Inferior parietal cortex (tissue), 1 donor: ENCODE data around the gene ZNF654.
"Not testable (repeated sequence)": the region's sequence is repeated elsewhere in the genome, so short reads cannot be mapped to it uniquely, and the experiment has no call there.

Experiments used
- DNase-seq: peaks from one replicate; pipeline ENCODE4 v3.0.0-alpha.2; 2016; ENCODE audit errors: extremely low spot score

Gene ZNF654

DNA sequence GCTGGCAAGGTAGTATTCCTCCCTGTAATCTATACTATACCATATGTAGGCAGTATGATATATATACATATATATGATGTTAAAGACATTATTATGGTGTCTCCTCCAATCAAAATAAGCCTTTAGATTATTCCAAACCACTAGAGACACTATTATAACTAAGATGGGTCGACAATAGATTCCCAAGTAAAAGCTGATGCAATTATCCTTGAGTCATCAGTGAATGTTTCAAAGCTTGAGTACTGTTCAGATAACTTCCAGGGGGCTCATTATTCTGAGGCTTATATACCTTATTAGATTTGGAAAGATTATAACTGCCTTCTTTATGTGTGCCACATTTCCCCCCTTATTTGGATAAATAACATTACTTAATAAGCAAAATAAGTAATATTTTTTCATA is 78.8 kb downstream of the ZNF654 start:
- DNase-seq, result no peak

DNA sequence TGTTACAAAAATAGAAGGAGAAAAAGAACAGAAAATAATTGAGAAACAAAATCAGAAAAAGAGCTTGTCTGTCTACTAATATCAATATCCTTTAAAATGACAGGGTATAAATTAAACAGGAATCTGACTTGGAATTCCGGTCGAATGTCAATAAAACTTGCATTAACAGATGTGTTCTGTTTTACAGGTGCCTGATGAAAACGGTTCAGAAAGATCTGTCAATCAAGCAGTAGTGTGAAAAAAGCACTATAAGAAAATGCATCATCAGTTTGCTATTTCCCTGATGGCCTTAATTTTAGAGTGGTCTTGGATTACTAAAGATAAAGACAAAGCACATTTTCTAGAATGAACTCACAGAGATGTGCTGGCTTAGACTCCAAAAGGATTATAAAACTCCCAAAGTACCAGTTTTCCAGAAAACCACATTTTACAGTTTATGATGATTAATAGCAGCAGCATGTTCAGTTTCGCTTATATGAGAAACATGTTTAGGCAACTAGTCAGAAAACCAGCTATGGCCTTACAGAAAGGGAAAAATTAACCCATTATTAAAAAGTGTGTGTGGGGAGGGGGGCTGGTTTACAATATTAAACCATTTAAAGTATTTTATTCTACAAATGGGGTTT is 82.5 kb downstream of the ZNF654 start:
- DNase-seq, result no peak

DNA sequence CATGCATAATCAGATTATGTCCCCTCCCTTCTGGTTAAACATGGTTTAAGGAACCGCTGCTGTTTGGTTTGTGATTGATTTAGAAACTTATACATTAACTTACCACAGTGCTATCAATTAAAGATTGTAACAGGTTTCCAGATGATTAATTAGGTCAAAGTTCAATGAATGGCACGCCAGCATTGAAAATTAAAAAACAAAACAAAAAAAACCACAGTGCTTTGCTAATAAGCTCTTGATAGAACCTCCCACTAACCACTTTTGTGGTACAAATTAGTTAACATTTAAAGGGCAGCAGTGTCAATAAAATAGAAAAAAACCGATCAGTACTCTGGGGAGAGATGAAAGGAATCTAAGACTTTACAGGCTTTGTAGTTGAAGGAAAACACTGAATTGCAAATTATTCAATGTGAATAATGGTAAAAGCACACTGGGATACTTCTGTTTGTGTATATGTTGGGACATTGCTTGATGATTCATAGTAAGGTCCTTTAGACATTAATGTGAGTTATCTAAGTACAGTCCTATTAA is 83.1 kb downstream of the ZNF654 start:
- no peak for DNase-seq

DNA sequence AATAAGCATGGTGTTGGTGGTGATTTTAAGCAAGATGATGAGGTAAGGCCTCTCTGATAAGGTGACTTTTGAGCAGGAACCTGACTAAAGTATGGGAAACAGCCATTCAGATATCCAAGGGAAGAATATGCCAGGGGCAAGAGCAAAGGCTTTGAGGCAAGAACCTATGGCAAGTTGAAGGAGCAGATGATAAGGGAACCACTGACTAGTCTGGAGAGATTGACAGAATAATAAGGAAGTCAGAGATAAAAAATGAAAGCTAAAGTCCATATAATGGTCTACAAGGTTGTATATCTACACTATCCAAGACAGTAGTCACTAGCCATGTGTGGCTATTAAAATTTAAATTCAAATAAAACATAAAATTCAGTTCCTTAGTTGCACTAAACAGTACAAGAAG is 88.2 kb downstream of the ZNF654 start:
- DNase-seq, result no peak

DNA sequence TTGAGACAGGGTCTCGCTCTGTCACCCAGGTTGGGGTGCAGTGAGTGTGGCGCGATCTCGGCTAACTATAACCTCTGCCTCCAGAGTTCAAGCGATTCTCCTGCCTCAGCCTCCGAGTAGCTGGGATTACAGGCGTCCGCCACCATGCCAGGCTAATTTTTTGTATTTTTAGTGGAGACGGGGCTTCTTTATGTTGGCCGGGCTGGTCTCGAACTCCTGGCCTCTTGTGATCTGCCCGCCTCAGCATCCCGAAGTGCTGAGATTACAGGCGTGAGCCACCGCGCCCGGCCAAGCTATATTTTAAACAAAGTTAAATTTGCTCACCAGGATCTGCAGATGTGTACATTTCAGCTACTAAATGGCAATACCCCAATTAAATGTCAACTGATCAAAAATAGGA is 89.6 kb downstream of the ZNF654 start:
- no peak for DNase-seq

DNA sequence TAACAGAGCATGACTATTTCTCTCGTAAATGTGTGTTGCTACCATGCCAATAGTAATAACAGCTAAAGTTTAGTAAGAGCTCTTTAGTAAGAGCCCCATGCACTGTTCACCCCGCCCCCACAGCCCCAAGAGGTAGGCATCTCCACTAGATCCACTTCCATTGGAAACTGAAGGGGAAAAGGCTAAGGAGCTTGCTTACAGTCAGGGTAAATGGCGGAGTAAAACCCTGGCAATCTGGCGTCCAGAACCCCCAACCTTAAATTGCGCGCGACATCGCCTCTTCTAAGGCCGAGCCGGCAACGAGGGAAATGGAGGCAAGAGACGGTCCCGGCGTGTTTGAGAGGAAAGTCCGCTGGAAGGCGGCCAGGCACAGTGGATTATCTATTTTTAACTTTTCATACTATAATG is 90.0 kb downstream of the ZNF654 start:
- DNase-seq, result no peak

DNA sequence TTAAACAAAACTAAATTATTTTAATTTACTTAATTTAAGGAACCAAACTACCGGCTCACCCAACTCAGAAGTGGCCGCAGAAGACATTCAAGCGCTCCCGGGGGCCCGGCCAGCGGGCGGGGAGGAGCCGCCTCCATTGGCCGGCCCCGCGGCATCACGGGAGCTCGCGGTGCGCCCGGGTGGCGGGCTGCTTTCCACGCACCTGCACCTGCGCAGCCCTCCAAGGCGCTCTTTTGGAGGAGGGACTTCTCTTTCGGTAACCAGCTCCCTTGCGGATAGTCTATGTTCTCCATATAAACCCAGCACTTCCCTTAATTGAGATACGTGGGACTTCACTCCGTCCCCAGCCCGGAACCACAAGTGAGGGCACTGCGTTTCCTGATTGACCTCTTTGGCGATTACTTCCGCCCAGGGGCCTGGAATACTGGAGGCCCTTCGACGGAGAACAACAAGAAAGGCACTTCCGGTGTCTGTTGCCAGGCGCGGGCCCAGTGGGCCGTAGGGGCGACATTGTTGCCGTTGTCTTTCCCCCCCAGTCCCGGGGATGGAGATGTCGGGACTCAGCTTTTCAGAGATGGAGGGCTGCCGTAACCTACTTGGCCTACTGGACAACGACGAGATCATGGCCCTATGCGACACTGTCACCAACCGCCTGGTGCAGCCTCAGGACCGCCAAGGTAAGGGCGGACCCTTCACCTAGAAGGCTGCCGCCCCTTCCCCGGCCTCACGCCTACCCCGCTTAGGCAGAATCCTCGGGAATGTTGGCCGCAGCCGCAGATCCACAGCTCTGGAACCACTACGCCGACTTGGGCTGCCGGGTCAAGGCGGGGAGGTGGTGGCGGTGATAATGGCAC is 90.7 kb downstream of the ZNF654 start, which contains the start of gene C3orf38:
Gene C3orf38 (plus strand): TSS at position 451 of the 854 bp plus-strand sequence. CDS start 94 bp downstream, at position 545.
- peak; percentile 96 for DNase-seq

DNA sequence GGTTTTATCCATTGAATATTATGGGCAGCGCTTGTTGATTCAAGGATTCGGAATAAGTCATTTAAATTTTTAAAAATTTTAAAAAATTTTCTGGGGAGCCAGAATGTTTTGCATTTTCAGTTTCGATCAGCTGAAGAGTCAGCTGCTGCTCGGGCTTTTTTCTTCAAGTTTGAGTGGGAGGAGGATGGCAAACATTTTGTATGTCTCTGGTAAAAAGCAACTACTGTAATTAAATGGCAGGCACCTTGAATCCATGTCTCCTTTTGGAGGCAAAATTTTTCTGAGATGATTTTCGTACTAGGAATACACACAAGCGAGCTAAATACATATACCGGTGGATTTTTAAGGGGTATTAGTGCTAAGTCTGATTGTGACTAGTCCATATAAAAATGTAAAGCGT is 91.3 kb downstream of the ZNF654 start:
- peak; percentile 45 for DNase-seq

DNA sequence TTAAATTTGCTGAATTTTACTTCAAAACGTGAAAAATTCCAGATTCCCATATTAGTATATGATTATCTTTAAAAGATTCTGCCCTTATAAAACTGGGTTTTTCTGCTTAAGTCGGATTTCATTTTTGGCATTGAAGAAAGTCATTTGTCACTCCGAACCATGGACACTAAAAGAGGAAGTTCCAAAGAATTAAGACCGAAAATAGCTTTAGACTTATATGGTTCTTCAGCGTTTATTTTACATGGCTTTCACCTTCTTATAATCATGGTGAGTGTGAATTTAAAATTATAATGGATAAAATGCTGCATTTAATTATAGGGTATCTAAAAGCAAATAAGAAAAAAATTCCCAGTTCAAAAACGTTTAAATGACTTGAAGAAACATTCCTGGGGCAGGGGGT is 91.8 kb downstream of the ZNF654 start:
- no peak for DNase-seq

DNA sequence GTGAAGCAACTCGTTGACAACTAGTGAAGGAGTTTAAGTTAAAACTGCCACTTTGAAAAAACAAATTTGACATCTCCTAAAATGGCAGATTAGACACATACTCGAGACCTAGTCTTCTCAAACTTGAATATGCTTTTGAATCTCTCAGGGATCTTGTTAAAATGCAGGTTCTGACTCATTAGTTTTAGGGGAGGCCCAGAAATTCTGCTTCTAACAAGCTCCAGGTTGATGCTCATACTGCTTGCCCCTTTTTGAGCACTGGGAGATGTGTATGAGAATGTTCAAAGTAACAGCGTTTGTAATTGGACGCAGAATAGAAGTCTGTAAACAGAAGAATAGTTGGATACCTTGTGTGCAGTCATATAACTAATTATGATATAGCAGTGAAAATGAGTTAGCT is 92.3 kb downstream of the ZNF654 start:
- no peak for DNase-seq

DNA sequence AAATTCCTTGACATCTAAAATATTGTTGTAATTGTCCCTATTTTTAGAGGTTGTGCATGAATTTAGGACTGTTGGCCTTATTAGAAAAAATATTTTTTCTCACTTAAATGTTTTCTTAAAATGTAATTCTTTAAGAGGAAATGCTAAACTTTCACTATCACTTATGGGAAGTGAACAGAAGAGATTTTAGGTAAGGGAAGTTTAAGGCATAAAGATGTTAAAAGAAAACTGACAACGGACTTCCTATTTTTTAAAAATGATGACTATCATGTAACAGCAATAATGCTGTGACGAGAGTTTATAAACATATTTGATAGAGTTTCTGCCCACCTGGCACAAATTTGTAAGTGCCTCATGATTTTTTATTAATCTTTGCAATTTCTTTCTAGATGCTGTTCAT is 93.8 kb downstream of the ZNF654 start:
- no peak for DNase-seq

DNA sequence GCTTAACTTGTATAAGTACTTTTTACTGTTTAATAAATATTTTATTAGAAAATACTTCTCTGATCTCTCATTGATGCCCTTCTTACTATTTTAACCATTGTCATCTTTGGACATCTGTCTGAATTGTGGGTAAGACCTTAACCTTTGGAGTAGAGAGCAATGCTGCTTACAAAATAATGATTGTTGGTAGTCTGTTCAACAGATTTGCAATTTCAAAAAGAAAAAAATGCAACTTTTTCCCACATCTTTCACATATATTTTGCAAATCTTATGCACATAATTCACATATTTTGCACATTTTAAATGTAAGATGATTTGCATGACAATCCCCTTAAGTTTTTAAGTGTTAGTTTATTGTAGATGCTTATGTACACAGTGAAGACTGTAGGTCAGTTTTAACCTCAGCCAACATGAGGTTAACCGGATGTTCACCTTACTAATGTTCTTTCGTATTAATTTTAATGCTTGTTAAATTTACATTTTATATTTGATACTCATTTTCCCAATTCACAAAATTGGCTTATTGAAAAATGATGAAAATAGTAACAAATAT is 107.4 kb downstream of the ZNF654 start:
- DNase-seq, result no peak

DNA sequence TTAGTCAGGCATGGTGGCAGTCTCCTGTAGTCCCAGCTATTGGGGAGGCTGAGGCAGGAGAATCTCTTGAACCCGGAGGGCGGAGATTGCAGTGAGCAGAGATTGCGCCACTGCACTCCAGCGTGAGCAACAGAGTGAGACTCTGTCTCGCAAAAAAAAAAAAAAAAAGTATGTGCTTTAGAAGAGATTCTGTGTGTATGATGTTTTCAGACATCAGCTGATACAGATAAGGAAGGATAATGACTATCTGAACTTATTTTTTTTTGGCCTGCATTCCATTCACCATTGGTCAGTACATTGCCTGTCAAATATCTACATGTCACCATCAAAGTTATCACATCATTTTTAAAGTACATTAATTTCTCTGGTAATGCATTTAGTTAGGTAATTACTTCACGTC is 108.1 kb downstream of the ZNF654 start:
- no peak for DNase-seq

DNA sequence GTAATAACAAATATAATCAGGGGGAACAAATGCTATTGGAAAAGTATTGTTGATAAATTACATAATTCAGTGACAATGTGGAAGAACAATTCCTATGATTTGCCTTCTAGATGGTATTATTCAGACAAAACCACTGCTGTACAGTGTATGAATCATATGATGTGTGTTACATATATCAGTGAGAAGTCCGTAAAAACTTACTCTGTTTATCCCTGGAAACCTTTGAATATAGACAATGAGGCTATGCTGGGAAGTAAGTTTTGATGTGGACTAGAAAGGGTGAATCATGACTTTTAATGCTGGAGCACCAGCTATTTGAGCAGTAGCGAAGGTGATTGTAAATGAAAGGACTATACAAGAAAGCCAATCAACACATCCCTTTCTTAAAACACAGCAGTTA is 108.6 kb downstream of the ZNF654 start:
- DNase-seq, result no peak

DNA sequence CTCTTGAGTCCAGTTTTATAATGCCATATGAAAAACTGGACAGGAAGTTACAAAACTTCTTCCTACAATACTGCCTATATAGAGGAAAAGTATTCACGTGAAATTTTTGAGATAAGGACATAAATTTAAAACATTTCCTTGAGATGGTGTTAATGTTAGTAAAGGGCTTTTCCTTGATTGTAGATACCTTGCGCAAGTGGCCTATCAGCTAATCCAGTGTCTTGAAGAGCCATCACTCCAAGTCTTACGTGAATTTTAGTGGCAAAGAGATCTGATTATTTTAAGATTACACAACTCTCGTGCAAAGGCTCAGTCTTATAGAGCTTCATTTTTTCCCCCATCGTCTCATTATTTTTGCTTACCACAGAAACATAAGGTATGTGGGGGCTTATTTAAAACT is 109.1 kb downstream of the ZNF654 start:
- DNase-seq, result no peak

DNA sequence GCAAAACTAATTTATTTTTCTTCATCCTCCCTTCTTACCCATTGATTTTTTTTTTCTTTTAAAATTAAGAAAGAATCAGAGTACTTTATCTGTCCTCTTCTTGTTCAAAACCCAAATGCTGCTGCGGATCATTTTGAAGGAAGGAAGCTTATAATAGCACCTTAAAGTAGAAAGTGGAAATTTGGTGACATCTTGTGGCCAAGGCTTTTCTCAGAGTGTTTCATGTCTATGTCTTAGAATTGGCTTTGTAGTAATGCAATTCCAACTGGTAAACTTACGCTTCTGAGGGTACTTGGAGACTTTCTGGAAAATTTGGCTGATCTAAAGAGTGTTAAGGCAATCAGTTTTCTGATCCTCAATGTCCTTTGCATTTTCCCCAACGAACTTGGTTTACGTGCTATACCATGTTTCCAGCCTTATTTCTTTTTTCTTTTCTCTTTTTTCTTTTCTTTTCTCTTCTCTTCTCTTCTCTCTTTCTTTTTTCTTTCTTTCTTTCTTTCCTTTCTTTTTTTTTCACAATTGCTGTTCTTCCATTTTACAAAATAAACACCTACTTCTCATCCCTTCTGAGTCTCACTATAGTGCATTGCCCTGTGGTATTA is 121.4 kb downstream of the ZNF654 start:
- no peak for DNase-seq

DNA sequence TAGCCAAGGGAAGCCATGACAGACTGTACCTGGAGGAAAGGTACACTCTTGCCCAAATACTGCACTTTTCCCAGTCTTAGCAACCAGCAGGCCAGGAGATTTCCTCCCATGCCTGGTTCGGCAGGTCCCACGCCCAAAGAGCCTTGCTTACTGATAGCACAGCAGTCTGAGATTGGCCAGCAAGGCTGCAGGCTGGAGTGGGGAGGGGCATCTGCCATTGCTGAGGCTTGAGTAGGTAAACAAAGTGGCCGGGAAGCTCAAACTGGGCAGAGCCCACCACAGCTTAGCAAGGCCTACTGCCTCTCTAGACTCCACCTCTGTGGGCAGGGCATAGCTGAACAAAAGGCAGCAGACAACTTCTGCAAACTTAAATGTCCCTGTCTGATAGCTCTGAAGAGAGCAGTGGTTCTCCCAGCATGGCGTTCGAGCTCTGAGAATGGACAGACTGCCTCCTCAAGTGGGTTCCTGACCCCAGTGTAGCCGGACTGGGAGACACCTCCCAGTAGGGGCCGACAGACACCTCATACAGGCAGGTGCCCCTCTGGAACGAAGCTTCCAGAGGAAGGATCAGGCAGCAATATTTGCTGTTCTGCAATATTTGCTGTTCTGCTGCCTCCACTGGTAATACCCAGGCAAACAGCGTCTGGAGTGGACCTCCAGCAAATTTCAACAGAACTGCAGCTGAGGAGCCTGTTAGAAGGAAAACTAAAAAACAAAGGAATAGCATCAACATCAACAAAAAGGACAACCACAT is 123.3 kb downstream of the ZNF654 start:
- not testable (repeated sequence) for DNase-seq

DNA sequence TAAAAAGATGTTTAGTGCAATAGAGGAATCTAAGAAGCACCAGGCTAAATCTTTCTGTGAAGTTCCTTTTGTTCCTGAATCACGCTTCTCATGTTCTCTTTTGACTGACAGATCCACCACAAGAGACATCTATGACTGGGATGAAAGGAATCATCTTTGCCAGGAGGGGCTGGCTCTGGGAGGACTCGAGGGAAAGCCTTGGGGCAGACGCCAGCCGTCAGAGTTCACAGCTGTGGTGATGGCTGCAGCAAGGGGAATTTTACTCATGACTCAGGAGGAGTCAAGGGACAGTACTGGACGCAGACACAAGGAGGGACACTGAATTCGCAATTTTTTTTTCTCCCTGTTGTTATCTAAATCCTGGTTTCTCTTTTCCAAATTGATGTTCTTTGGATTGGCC is 129.4 kb downstream of the ZNF654 start:
- DNase-seq, result peak; percentile 62

DNA sequence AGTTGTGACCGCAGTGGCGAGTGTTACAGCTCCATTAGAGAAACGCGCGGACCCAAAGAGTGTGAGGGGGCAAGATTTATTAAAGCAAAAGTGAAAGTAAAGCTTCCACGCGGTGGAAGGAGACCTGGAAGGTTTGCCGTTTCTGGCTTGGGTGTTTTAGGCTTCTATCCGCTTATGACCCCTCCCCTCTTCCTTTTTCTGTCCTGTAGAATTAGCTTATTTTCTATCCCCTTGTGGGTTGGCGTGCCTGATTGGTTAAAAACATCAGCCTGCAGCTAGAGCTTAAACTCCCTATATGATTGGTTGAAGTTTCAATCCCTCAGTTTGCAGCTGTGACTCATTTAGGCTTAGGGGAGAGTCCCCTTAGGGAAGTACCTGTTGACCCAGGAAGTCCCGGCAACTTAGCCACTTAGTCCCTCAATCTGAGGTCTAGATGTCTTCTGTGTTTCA is 130.3 kb downstream of the ZNF654 start:
- DNase-seq, result no peak

DNA sequence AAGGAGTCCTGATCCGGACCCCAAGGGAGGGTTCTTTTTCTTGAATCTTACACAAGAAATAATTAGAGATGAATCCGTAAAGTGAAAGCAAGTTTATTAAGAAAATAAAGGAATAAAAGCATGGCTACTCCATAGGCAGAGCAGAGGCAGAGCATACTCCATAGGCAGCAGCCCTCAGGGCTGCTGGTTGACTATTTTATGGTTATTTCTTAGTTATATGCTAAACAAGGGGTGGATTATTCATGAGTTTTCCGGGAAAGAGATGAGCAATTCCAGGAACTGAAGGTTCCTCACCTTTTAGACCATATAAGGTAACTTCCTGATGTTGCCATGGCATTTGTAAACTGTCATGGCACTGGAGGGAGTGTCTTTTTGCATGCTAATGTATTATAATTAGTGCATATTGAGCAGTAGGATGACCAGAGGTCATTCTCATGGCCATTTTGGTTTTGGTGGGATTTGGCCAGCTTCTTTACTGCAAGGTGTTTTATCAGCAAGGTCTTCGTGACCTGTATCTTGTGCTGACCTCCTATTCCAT is 132.9 kb downstream of the ZNF654 start:
- DNase-seq, result no peak

DNA sequence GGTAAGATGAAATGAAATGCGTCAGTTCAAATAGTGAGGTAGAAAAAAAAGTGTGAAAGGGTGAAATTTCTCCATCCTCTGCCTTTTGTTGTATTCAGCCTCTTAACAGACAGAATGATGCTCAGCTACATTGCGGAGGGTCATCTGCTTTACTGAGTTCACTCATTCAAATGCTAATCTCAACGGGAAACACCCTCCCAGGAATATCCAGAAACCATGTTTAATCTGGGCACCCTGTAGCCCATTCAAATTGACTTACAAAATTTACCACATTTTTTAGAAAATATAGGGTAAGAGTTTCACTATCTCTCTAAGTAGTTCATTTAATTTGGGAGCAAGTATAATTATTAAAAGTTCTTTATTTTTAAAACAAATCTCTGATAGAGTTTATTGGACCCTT is 133.6 kb downstream of the ZNF654 start:
- DNase-seq, result no peak
